DMS153 treated with DMSO at 0.1 percent for 48 hours (cell line): ENCODE measurements around the gene LCNL1.
"Not testable (repeated sequence)": the region's sequence is repeated elsewhere in the genome, so short reads cannot be mapped to it uniquely, and the experiment has no call there.

Experiments used
- DNase-seq: peaks from one replicate; lab custom pipeline; 2025; ENCODE audit not compliant: unreplicated experiment; lab: John Stamatoyannopoulos, UW

LCNL1 gene

GRCh38 chr9:137021979-137022661 is 39.3 kb downstream of the LCNL1 start:
- DNase-seq = peak; percentile 44

GRCh38 chr9:137022662-137023008 is 39.8 kb downstream of the LCNL1 start:
- no peak for DNase-seq

GRCh38 chr9:137023157-137023556 is 40.4 kb downstream of the LCNL1 start:
- DNase-seq = no peak

GRCh38 chr9:137023583-137023991 is 40.8 kb downstream of the LCNL1 start:
- no peak for DNase-seq

GRCh38 chr9:137025517-137025966 is 42.7 kb downstream of the LCNL1 start:
- DNase-seq = peak; percentile 93

GRCh38 chr9:137026384-137026783 is 43.6 kb downstream of the LCNL1 start:
- DNase-seq = no peak

GRCh38 chr9:137026828-137027227 is 44.0 kb downstream of the LCNL1 start:
- DNase-seq = peak; percentile 10

GRCh38 chr9:137027369-137028262 is 44.8 kb downstream of the LCNL1 start, which contains the start of gene ABCA2:
ABCA2 (minus strand) TSS chr9:137028237; CDS start chr9:137028140, 97 bp downstream.
- no peak for DNase-seq

- peak; percentile 29 for DNase-seq
Measured at GRCh38 chr9:137028263-137029057, 45.7 kb downstream of the LCNL1 start.

- DNase-seq = no peak
Measured at GRCh38 chr9:137029058-137029936, 46.5 kb downstream of the LCNL1 start.

- DNase-seq = no peak
Measured at GRCh38 chr9:137030006-137030405, 47.2 kb downstream of the LCNL1 start.

- DNase-seq = no peak
Measured at GRCh38 chr9:137030538-137031527, 48.0 kb downstream of the LCNL1 start.

- no peak for DNase-seq
Measured at GRCh38 chr9:137031904-137032640, 49.3 kb downstream of the LCNL1 start, which contains the start of gene FUT7. FUT7 (minus strand) TSS chr9:137032088; CDS start chr9:137031991, 97 bp downstream.

GRCh38 chr9:137032858-137033257 is 50.1 kb downstream of the LCNL1 start:
- DNase-seq = no peak

- not testable (repeated sequence) for DNase-seq
Measured at GRCh38 chr9:137033481-137033880, 50.7 kb downstream of the LCNL1 start.

- no peak for DNase-seq
Measured at GRCh38 chr9:137034039-137034708, 51.4 kb downstream of the LCNL1 start.

GRCh38 chr9:137034709-137035506 is 52.1 kb downstream of the LCNL1 start:
- peak; percentile 80 for DNase-seq
